Middle frontal gyrus (tissue), 1 donor: ENCODE results near the gene PGBD5.
"Not testable (repeated sequence)": the region's sequence is repeated elsewhere in the genome, so short reads cannot be mapped to it uniquely, and the experiment has no call there.

ENCODE experiments used
- DNase-seq: peaks from one replicate; pipeline ENCODE4 v3.0.0-alpha.2; 2015; ENCODE audit warnings: low spot score; ENCODE audit errors: extremely low spot score

PGBD5 gene

DNA sequence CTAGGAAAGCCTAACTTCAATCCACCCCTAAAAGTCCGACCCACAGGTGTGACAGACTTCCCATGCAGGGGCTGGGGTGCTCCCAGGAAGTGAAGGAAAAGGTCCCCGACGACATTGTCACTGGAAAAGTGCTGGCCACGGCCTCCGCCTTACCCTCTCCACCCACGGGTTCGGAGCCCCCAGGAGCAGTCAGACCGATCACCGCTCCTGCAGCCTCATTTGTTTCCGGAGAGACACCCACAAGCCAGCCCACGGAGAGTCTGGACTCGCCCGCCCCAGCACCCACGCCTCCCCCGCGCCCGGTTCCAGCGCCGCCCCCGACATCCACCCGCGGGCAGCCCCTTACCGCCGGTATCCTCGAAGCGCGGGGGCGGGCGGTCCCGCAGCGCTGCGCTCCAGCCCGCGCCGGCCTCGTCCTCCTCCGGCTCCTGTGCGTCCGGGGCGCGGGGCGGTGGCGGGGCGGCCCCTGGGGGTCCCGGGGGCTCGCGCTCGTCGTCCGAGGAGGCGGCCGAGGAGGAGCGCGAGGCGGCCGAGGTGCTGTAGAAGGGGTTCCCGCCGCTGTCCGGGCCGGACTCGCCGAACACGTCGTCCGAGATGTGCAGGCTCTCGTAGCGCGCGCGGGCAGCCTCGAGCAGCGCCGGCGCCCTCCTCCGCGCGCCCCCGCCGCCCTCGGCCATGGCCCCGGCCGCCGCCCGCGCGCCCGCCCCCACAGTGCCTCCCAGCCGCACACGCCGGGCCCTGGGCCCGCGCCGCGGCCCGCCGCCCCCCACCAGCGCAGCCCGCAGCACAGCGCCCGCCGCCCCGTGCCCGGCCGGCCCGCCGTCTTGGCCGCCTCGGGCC is 660 bp downstream of the PGBD5 start:
- DNase-seq: no peak

DNA sequence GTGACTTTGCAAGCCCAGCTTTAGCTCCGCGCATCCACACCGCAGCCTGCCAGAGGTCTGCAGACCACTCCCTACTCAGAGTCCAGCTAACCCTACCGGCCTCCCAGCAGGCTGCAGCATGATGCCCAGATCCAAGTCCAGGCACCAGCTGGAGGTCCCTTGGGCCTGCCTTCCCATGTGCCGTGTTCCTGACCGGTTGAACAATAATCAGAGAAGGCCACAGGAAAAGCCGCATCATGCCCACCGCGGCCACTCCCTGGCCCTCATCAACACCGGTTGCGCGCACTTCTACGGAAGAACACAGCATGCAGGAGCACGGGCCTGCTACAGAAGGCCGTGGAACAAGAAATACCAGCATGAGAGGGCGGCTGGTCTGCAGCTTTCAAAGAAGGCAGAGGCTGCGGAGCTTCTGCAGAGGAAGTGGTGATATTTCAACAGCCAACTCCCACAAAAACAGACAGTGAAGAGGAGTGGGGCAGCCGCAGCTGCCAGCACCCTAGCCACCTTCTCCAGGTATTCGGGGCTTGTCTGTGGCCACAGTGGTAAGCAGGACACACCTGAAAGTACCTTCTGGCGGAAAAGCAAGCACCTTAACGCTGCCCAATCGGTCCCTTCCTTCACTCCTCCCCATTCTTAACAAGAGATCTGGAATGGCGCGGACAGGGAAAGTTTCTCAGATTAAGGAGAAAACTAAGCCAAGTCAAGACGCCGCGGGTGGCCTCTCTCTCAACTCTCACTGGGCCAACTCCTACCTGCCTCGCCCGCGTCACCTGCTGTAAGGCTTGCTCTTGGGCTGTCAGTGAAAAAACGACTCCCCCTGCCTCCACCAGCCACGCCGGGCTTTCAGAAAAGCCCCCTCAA is 1.5 kb downstream of the PGBD5 start:
- DNase-seq: no peak

DNA sequence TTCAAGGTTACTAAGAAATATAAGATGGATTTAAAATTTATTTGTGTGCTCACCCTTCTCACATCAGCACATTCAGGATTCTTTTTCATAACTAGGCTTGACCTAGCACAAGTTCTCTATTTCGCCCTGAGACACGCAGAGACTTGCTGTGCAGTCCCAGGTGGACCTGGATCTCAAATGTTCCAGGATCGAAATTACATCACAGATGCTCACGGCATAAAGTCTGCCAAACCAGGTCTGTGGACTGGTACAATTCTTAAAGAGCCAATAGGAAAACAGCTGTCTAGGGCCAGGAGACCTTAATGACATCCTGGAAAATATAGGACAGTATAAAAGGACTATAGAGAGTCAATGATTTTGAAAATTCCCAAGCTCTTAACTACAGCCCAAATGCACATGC is 2.2 kb downstream of the PGBD5 start:
- DNase-seq: no peak

DNA sequence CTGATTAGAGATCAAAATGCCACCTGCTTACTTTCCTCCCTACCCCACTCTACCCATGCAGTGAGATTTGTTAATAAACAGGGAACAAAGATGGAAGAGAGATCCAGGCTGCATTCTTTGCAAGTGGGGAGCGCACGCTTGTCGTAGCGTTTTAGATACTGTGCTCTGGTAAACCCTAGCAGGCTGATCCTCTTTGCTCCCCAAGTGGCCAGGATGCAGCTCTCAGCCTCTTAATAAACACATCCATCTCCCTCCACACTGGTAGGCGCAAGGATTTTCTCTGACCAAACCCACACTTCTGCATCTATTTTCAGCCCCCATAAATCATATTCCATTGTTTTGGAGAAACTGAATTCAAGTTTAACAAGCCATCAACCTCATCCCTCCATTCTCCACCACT is 2.9 kb downstream of the PGBD5 start:
- no peak for DNase-seq

DNA sequence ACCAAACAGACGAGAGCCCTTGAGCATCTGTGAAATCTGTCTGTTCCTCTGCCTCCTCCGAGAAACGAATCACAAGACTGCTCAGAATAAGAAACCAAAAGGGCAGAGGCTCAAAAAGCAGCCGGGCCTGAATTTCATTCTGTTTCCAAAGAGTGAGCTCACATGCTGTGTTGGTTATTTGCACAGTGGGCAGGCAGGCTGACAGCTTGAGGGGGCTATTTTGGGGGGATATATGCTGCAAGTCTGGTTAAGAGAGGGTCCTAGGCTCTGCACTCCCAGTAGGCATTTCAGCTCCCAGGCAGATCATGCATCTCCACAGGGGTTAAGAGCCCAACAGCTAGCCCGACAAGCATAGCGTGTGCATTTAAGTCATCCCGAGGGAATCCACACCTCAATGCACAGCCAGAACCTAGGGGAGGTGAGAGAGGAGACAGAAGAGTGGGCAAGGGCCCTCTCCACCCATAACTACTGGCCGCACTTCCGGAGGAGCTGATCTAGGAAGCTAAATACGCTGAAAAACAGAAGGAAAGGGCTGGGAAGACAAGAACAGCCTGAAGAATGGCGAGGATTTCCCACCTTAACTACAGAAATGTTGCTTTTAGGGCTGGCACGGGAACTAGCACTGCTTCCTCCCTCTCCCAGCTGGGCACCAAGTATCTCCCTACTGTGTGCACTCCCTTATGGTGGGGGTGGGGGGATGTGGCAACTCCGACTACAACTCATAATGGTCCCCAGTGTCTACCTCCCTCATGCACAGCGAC is 3.7 kb downstream of the PGBD5 start:
- DNase-seq: no peak

DNA sequence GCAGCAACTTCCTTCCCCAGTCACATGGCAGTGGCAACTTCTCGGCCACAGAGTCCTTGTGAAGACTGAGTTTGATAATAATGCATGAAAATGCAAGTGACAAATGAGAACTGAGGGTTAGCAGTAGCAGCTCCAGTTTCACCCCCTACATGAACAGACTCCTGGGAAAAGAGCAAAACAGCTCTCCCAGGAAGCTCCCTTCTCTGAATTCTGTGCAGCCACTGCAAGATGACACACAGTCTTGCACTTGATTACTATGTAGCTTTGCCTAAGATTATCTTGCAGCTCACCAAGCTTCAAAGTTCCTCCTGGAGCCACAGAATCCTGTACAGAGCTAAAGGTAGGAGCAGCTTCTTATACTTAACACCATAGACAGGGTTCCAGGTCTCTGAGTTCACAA is 4.7 kb downstream of the PGBD5 start:
- DNase-seq: no peak

DNA sequence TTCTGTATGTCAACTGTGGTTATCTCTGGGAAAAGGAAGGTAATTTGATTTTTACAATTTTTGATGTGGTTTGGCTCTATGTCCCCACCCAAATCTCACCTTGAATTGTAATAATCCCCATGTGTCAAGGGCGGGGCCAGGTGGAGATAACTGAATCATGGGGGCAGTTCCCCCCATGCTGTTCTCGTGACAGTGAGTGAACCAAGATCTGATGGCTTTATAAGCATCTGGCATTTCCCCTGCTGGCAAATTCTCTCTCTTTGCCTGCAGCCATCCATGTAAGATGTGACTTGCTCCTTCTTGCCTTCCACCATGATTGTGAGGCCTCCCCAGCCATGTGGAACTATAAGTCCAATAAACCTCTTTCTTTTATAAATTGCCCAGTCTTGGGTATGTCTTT is 5.8 kb downstream of the PGBD5 start:
- not testable (repeated sequence) for DNase-seq

DNA sequence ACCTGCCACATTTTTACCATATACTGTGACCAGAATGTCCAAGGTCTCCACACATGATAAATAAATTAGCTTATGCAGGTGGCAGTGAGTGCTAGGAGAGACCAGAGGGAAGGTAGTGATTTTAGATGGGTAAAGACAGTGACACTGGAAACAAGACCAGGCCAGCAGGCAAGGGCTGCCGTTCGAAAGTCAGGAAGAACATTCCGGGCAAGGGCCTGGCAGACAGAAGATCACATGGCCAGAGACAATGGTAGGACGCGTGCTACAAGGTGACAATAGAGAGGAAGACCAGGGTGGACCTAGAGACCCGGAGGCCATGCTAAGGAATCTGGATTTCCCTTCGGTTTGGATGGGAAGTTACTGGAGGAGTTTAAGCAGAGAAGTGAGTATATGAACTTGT is 9.7 kb downstream of the PGBD5 start:
- DNase-seq: no peak

DNA sequence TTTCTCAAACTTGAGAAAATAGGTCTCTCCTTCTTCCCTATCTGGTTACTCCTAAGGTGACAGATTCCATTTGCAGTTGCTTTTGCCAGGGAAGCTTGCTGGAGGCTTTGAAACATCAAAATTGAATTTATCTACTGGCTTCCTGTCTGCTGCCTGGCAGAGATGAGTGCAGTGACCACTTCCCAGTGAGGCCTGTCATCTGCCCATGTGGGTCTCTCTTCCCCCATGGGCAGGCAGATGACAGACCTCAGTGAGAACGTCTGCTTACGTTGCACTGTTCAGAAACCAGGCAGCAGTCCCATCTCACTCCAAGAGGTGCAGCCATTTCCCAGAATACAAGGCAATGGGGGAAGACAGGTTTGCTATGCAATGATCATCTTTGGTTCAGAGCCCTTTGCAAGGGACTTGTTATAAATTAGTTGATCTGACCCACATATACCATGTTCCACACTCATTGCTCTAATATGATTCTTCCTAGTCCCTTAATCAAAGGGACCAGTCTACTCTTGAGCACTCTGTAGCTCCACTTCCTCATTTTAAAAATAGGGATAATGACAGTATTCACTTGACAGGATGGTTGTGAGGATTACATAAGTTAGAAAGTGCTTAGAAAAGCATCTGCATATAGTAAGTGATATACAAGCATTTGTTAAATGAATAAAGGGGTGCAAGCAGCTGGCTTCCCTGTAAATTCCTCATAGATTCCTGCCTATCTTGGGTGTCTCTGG is 10.6 kb downstream of the PGBD5 start:
- no peak for DNase-seq

DNA sequence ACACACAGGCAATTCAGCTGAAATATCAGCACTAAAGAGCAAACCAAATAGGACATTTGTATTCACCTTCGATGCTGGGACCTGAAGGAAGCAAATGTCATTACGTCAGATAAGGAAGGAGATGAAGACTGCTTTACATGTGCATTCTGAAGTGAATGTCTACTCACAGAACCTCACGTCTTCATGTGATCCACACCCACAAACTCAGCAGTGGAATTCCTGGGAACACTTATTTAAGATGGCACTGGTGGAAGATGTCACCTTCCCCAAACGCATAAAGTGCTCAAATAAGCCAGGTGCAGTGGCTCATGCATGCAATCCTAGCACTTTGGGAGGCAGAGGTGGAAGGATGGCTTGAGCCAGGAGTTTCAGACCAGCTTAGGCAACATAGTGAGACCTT is 11.4 kb downstream of the PGBD5 start:
- DNase-seq: no peak

DNA sequence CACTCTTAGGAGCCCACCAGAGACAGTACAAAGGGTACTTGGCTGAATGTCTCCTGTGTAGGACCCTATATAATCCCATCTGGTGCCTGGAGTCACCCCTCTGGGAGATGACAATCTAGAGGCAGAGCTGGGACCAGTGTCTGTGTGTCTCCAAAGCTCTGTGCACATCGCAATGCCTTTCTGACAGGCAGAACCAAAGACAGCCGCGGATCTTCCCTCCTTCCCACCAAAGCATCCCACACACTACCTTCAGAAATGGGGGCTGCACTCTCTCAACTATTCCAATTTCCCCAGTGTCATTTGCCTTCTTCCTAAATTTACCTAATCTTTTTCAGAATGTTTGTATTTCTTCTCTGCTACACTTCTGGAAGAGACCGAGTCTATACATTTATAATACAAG is 12.0 kb downstream of the PGBD5 start:
- DNase-seq: no peak

DNA sequence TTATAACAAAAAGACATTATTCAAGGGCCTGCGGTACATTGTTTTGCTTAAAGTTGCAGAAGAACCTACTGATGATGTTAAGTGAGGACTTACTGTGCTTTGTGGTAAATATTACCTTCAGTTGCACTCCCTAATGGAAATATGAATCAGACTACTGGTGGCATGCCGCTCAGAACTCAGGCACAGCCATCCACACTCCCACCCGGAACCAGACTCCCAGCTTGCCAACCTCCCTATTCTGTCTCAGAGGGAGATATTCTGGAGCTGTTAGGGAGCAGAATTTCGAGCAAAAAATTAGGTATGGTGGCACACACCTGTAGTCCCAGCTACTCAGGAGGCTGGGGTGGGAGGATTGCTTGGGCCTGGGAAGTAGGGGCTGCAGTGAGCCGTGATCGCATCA is 13.1 kb downstream of the PGBD5 start:
- DNase-seq: no peak

DNA sequence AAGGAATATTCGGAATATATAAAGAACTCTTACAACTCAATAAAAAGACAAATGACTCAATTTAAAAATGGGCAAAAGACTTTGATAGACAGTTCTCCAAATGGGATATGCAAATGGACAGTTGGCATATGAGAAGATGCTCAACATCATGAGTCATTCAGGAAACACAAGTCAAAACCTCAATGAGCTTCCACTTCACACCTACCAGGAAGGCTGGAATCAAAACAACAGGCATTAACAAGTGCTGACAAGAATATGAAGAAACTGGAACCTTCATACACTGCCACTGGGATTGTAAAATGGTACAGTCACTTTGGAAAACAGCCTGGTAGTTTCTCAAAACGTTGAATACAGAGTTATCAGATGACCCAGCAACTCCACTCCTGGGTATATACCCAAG is 17.2 kb downstream of the PGBD5 start:
- no peak for DNase-seq

DNA sequence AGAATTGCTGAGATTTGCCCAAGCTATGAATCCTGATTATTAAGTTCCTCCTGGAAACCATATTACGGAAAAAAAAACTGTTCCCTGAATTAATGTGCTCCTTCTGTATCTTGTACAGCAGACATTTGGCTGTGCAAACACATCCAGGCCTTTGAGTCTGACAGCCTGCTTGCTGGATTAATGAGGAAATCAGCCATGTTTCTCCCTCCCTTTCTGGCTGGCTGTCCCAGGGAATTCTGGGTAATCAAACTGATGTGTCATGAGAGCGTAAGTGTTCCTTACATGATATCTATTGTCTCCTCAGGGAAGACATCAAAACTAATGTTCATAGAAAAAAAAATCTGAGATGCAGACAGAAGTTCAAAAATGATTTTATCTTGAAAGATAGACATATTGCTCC is 18.8 kb downstream of the PGBD5 start:
- DNase-seq: no peak

DNA sequence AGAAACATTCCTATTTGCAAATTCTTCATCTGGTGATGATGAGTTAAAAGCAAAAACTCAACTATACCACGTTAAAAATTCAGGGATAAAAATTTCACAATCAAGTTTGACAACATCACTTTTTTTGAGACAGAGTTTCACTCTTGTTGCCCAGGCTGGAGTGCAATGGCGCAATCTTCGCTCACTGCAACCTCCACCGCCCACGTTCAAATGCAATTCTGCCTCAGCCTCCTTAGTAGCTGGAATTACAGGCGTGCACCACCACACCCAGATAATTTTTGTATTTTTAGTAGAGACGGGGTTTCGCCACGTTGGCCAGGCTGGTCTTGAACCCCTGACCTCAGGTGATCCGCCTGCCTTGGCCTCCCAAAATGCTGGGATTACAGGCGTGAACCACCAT is 19.4 kb downstream of the PGBD5 start:
- DNase-seq: not testable (repeated sequence)

DNA sequence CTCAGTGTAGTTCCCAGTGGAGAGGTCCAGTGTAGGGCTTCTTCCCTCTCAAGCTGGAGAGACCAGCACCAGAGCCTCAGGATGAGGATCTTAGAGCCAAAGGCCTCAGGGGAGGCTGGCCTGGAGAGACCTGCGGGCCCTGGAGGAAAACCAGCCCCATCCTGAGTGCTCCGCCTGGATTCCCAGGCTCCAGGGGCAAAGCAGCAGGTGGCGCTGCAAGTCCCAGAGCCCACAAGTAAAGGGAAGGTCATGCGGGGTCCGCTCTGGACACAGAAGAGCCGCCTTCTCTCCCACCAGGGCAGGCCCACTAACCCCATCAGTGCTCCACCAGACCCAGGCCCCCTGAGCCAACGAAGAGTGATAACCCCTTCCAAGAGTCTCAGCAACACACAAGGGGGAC is 22.7 kb downstream of the PGBD5 start:
- no peak for DNase-seq

DNA sequence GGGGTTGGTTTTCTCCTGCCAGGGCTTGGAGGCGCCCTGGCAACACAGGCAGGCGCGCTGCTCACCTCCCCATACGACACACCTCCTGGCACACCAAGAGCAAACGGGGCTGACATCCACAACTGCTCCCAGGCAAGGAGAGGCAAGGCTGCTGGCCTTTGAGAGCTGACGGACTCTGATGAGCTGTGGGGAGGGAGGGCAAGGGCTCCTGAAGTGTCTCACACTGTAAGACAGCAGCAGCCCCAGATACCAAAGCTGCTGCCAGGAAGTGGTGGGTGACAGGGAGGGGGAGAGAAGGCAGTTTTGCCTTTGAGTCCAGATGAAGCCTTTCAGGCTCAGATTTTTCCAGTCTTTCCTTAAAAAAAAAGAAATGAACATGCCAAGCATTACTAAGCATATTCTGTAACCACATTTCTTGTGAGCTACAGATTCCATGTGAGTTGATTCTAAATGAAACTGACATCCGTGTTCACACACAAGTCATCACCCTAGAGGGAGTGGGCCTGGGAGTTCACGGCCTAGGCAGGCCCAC is 24.3 kb downstream of the PGBD5 start:
- no peak for DNase-seq

DNA sequence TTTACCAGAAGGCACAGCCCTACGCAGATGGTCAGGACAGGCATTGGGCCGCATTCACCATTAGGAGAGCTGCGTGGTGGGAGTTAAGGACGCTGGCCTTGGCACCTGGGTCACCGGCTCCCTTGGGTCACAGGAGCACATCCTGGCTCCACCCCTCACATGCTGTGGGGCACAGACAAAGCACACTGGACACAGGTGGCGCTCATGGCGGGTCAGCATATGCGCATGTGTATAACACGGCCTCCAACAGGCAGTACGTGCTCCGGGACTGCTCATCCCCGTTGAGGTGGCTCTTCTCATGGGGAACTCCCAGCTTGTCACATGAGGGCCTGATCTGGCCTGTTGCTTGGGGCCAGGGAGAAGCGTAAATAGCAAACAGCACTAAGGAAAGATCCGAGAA is 25.0 kb downstream of the PGBD5 start:
- no peak for DNase-seq

DNA sequence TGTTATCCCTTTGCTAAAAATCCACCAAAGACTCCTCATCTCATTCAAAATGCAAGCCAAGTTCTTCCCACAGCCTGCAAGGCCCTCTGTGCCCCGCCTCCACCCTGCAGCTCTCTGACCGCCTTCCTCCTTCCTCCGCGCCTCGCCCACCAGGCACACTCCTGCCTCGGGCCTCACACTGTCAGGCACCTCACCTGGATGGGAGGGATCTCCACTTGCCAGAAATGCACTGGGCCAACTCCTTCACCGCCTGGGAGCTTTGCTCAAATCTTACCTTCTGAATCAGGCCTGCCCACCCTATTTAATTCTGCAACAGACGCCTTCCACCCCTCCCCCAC is 26.2 kb downstream of the PGBD5 start:
- no peak for DNase-seq

DNA sequence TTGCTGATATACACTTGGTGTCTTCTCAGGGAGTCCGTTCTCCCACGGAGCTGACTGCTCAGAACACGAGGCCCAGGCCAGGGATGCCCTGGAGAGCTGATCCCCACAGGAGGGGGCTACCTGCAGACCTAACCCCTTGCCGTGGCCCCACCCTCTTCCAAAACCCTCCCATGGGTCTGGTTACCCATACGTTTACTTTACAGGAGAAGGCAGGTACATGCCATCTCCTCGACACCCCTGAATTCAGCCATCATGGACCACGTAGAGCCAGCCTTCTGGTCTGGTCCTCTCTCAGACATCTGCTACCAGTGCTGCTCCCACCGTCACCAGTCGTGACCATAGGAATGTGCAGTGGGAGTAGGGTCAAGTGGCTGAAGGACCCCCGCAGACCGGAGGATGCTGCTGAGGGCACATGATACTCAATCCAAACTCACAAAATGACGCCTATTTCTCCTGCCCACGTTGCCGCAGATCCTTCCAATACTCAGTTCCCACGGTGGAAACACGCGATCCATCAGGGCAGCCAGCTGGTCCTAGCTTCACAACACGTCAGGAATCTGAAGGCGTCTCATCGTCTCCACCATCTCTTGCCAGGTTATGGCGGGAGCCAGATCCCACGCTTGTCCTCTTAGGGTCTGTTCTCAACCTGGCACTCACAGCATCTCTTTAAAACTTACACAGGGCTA is 26.7 kb downstream of the PGBD5 start:
- no peak for DNase-seq

DNA sequence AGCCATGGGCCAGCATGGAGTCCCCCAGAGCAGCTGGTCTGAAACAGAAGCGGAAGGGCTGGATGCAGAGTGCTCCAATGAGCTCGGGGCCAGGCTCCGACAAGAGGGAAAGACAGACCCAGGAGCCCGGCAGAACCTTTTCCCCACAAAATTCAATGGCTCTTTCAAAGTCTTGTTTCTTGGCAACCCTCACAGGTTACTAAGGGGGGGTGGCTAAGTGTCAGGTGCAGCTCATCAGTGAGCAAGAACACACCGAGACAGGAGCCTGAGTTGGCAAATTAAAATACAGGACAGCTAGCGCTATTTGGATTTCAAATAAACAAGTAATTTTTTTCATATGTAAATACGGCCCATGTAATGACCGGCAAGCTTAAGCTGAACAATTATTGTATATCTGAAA is 27.3 kb downstream of the PGBD5 start:
- no peak for DNase-seq
